Ecto neural progenitor cell (in vitro differentiated cells): ENCODE results near the gene NINL.

ENCODE experiments used
- DNase-seq: peaks from one replicate; pipeline ENCODE4 v3.0.0-alpha.2; 2018; ENCODE audit warnings: low spot score

The NINL gene

GRCh38 chr20:25461786-25462545, 123.4 kb downstream of the NINL start:
- no peak for DNase-seq

- no peak for DNase-seq
Measured at GRCh38 chr20:25461281-25461650, 124.1 kb downstream of the NINL start.

- no peak for DNase-seq
Measured at GRCh38 chr20:25460566-25461280, 124.6 kb downstream of the NINL start.

GRCh38 chr20:25459916-25460535, 125.3 kb downstream of the NINL start:
- no peak for DNase-seq

GRCh38 chr20:25459111-25459830, 126.1 kb downstream of the NINL start:
- no peak for DNase-seq

- no peak for DNase-seq
Measured at GRCh38 chr20:25457886-25458680, 127.2 kb downstream of the NINL start.

- no peak for DNase-seq
Measured at GRCh38 chr20:25454153-25454900, 131.0 kb downstream of the NINL start.

GRCh38 chr20:25453035-25453810, 132.1 kb downstream of the NINL start:
- no peak for DNase-seq

- no peak for DNase-seq
Measured at GRCh38 chr20:25452333-25452732, 133.0 kb downstream of the NINL start.

GRCh38 chr20:25447671-25448070, 137.7 kb downstream of the NINL start:
- DNase-seq, result no peak

- DNase-seq, result no peak
Measured at GRCh38 chr20:25444556-25444955, 140.8 kb downstream of the NINL start.

GRCh38 chr20:25439328-25439727, 146.0 kb downstream of the NINL start:
- DNase-seq, result no peak

- peak; percentile 46 for DNase-seq
Measured at GRCh38 chr20:25437153-25437581, 148.2 kb downstream of the NINL start.

GRCh38 chr20:25424536-25424935, 160.8 kb downstream of the NINL start:
- no peak for DNase-seq

- no peak for DNase-seq
Measured at GRCh38 chr20:25422032-25422431, 163.3 kb downstream of the NINL start.

GRCh38 chr20:25421102-25421501, 164.2 kb downstream of the NINL start:
- no peak for DNase-seq

- DNase-seq, result no peak
Measured at GRCh38 chr20:25418776-25419175, 166.6 kb downstream of the NINL start.

- DNase-seq, result no peak
Measured at GRCh38 chr20:25408890-25409289, 176.4 kb downstream of the NINL start.

- no peak for DNase-seq
Measured at GRCh38 chr20:25408170-25408547, 177.2 kb downstream of the NINL start.
